Measurements from ENCODE around the gene DNPH1. TPM values are rescaled to one million over a fixed set of nuclear protein-coding genes. Genes with fewer than 3 reads are reported as not detected.

DNPH1 gene
- total RNA-seq, 1 donor from 2014 or later = 52.3 TPM

DNA sequence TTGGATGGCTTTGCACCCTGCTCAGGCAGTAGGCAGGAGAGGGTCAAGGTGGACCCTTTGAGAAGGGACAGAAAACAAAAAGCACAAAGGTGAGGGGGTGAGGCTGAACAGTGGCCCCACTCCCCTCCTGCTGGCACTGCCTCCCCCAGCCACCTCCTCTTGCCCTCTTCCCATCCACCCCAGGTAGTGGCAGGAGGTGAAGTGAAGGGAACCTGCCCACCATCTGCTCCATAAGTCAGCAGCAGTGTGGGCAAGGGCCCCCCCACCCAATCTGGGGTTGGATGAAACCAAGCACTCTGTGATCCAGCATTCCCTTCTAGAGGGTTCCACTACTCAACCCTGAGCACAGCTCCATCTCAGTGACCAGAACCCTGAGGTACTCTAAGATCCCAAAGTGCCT, 42.7 kb upstream of the DNPH1 start:
- DNase-seq (ENCODE audit: extremely low spot score, unreplicated experiment) = no peak
- no peaks in the 10 kb centered on the region for H3K36me3 Mint-ChIP-seq
- H3K27ac Mint-ChIP-seq = no peak overlapping the region
- H3K4me1 Mint-ChIP-seq (ENCODE audit: unreplicated experiment) = peaks cover 42% of the 10 kb centered on the region
- peaks cover 62% of the 10 kb centered on the region for H3K27me3 Mint-ChIP-seq
- TF ChIP-seq, protein P1, sequence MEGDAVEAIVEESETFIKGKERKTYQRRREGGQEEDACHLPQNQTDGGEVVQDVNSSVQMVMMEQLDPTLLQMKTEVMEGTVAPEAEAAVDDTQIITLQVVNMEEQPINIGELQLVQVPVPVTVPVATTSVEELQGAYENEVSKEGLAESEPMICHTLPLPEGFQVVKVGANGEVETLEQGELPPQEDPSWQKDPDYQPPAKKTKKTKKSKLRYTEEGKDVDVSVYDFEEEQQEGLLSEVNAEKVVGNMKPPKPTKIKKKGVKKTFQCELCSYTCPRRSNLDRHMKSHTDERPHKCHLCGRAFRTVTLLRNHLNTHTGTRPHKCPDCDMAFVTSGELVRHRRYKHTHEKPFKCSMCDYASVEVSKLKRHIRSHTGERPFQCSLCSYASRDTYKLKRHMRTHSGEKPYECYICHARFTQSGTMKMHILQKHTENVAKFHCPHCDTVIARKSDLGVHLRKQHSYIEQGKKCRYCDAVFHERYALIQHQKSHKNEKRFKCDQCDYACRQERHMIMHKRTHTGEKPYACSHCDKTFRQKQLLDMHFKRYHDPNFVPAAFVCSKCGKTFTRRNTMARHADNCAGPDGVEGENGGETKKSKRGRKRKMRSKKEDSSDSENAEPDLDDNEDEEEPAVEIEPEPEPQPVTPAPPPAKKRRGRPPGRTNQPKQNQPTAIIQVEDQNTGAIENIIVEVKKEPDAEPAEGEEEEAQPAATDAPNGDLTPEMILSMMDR (conservative IDR thresholded peaks at IDR 0.05) = no peak
- no peaks in the 10 kb centered on the region for H3K9me3 Mint-ChIP-seq
- H3K4me3 Mint-ChIP-seq = no peak overlapping the region

DNA sequence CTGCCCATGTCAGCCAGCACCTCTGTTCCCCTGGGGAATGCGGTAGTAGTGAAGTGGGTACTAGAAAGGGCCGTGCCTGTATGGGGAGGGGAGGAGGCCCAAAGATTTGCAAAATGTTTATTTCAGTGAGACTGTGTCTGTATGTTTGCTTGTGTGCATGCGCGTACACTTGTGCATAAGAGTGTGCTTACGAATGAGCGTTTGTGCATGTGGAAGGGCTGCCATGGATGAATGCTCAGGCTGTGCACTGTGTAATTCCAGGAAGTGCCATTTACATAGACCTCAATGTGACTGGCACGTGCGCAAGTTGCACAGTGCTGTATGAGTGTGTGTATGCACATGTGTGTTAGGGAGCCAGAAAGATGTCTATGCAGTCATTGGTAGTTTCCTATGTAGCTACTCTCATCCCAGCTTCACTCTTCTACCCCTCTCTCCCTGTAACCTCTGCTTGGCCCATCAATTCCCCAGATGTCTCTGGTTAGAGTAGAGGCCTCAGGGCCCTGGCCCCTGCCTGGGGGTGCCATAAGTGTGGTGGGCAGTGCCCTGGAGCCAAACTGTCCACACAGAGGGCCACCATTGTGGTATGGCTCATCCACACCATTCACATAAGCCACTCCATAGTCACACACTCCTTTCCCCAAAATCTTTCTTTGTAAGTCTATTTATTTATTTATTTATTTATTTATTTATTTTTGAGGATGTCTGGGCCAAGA, 42.0 kb upstream of the DNPH1 start:
- Mint-ChIP-seq H3K27ac (no peak overlapping the region), H3K36me3 (no peaks in the 10 kb centered on the region), H3K4me3 (no peak overlapping the region), H3K27me3 (peaks cover 55% of the 10 kb centered on the region), H3K9me3 (no peaks in the 10 kb centered on the region), H3K4me1 (ENCODE audit: unreplicated experiment) (peaks cover 42% of the 10 kb centered on the region)
- TF ChIP-seq, protein P1 (conservative IDR thresholded peaks at IDR 0.05) = no peak
- DNase-seq (ENCODE audit: extremely low spot score, unreplicated experiment) = no peak

- no peak for DNase-seq (ENCODE audit: extremely low spot score, unreplicated experiment)
- Mint-ChIP-seq H3K27me3 (peaks cover 44% of the 10 kb centered on the region), H3K9me3 (no peaks in the 10 kb centered on the region), H3K27ac (no peak overlapping the region), H3K4me1 (ENCODE audit: unreplicated experiment) (peaks cover 38% of the 10 kb centered on the region), H3K36me3 (no peaks in the 10 kb centered on the region), H3K4me3 (peak overlapping the region; percentile 44)
- TF ChIP-seq, protein P1 (conservative IDR thresholded peaks at IDR 0.05) = no peak
Measured at GRCh38 chr6:43269273-43270007, 40.2 kb upstream of the DNPH1 start.

GRCh38 chr6:43268782-43269272, 39.5 kb upstream of the DNPH1 start:
- no peak overlapping the region for H3K27ac Mint-ChIP-seq
- no peaks in the 10 kb centered on the region for H3K9me3 Mint-ChIP-seq
- H3K36me3 Mint-ChIP-seq = no peaks in the 10 kb centered on the region
- peak overlapping the region; percentile 44 for H3K4me3 Mint-ChIP-seq
- TF ChIP-seq, protein P1 (conservative IDR thresholded peaks at IDR 0.05) = no peak
- DNase-seq (ENCODE audit: extremely low spot score, unreplicated experiment) = no peak
- H3K4me1 Mint-ChIP-seq (ENCODE audit: unreplicated experiment) = peaks cover 38% of the 10 kb centered on the region
- peaks cover 39% of the 10 kb centered on the region for H3K27me3 Mint-ChIP-seq

GRCh38 chr6:43268355-43268700, 39.0 kb upstream of the DNPH1 start:
- Mint-ChIP-seq H3K27me3 (peaks cover 38% of the 10 kb centered on the region), H3K36me3 (no peaks in the 10 kb centered on the region), H3K4me3 (no peak overlapping the region), H3K9me3 (no peaks in the 10 kb centered on the region), H3K4me1 (ENCODE audit: unreplicated experiment) (peaks cover 43% of the 10 kb centered on the region), H3K27ac (no peak overlapping the region)
- DNase-seq (ENCODE audit: extremely low spot score, unreplicated experiment) = no peak
- TF ChIP-seq, protein P1 (conservative IDR thresholded peaks at IDR 0.05) = no peak
